Endothelial cell (in vitro differentiated cells): ENCODE results near the gene HYOU1. TPM values are rescaled to one million over a fixed set of nuclear protein-coding genes. Genes with fewer than 3 reads are reported as not detected.

Experiments
- DNase-seq: peaks from one replicate; pipeline ENCODE4 v3.0.0; 2021; ENCODE audit warnings: low spot score
- H3K27ac Mint-ChIP-seq: one replicate; pipeline ENCODE4 v1.8.0; 2021; ENCODE audit warnings: mixed read lengths, inconsistent platforms; ENCODE audit not compliant: unreplicated experiment
- H3K27me3 Mint-ChIP-seq: one replicate; pipeline ENCODE4 v1.8.0; 2021; ENCODE audit warnings: mild to moderate bottlenecking, moderate library complexity, mixed read lengths, inconsistent platforms; ENCODE audit not compliant: unreplicated experiment
- H3K36me3 Mint-ChIP-seq: one replicate; pipeline ENCODE4 v1.8.0; 2021; ENCODE audit warnings: mild to moderate bottlenecking, low read depth, mixed read lengths, inconsistent platforms; ENCODE audit not compliant: unreplicated experiment
- H3K4me1 Mint-ChIP-seq: one replicate; pipeline ENCODE4 v1.8.0; 2021; ENCODE audit warnings: mild to moderate bottlenecking, mixed read lengths, inconsistent platforms; ENCODE audit not compliant: unreplicated experiment
- H3K4me3 Mint-ChIP-seq: one replicate; pipeline ENCODE4 v1.8.0; 2021; ENCODE audit warnings: mild to moderate bottlenecking, mixed read lengths, inconsistent platforms; ENCODE audit not compliant: unreplicated experiment
- H3K9me3 Mint-ChIP-seq: one replicate; pipeline ENCODE4 v1.8.0; 2021; ENCODE audit warnings: mixed read lengths, inconsistent platforms; ENCODE audit not compliant: unreplicated experiment
- total RNA-seq: library from RNA; stranded (reverse); fragmentation: NEBNext Ultra II Directional; extraction: Animal tissue kit (Norgen Biotek cat#: 25700); gene quantifications from one replicate; pipeline ENCODE4 v1.2.1, GENCODE V29; 2021; ENCODE audit not compliant: unreplicated experiment
- TF ChIP-seq, protein P1 (sequence below): fragments of 200-600 bp; sonication (generic); IDR thresholded peaks from one replicate; pipeline ENCODE4 v1.5.0; 2021; ENCODE audit warnings: antibody characterized with exemption; ENCODE audit not compliant: unreplicated experiment

Gene HYOU1
- total RNA-seq, 1 donor from 2014 or later, result 243 TPM

DNA sequence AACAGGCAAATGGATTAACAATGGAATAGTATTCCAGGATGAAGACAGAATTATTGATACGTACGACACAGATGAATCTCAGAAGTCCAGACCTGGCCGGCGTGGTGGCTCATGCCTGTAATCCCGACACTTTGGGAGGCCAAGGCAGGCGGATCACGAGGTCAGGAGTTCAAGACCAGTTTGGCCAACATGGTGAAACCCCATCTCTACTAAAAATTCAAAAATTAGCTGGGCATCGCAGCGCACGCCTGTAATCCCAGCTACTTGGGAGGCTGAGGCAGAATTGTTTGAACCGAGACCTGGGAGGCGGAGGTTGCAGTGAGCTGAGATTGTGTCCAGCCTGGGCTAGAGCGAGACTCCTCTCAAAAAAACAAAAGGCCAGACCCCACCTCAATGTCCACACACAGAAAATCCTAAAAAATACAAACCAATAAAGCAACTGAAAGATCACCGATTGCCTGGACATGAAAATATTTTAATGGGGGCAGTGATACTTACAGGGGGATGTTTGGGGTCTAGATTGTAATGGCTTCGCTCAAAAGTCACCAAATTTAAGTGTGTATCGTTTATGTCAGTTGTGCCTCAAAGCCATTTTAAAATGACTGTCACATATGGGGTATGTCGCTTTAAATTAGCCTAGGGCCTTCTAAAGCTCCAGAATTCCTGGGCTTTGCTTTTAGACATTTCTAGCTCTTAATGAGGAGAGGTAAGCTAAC is 42.6 kb downstream of the HYOU1 start:
- Mint-ChIP-seq H3K27me3 (peaks cover 4% of the 10 kb centered on the region), H3K4me1 (peaks cover 8% of the 10 kb centered on the region), H3K4me3 (no peak overlapping the region), H3K36me3 (peaks cover 35% of the 10 kb centered on the region), H3K27ac (no peak overlapping the region), H3K9me3 (no peaks in the 10 kb centered on the region)
- DNase-seq, result no peak
- TF ChIP-seq, protein P1, sequence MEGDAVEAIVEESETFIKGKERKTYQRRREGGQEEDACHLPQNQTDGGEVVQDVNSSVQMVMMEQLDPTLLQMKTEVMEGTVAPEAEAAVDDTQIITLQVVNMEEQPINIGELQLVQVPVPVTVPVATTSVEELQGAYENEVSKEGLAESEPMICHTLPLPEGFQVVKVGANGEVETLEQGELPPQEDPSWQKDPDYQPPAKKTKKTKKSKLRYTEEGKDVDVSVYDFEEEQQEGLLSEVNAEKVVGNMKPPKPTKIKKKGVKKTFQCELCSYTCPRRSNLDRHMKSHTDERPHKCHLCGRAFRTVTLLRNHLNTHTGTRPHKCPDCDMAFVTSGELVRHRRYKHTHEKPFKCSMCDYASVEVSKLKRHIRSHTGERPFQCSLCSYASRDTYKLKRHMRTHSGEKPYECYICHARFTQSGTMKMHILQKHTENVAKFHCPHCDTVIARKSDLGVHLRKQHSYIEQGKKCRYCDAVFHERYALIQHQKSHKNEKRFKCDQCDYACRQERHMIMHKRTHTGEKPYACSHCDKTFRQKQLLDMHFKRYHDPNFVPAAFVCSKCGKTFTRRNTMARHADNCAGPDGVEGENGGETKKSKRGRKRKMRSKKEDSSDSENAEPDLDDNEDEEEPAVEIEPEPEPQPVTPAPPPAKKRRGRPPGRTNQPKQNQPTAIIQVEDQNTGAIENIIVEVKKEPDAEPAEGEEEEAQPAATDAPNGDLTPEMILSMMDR, result no peak

DNA sequence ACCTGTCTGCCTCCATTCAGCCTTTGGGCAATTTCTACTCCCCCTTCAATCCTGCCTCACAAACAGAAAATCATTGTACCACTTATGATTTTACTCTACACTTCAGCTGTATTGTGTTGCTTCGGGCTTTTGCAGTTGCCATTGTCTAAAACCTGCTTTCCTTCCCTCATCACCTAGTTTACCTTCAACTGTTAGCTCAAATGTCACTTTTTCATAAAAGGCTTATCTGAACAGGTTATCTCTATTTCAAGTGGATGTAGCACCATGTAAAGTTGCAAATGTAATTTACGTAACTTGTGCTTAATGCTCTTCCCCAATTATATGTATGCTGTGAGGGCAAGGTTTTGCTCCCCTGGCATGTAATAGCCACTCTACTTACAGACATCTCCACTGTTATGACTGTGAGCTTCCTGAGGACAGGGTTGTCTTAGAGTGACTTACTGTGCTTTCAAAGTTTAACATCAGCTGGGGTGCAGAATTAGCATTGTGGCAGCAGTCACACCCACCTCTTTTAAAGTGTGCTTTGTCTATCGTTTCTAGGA is 44.3 kb downstream of the HYOU1 start:
- TF ChIP-seq, protein P1, result no peak
- DNase-seq, result no peak
- Mint-ChIP-seq H3K27ac (no peak overlapping the region), H3K9me3 (no peaks in the 10 kb centered on the region), H3K4me1 (peaks cover 4% of the 10 kb centered on the region), H3K4me3 (peak overlapping the region; percentile 10), H3K27me3 (no peaks in the 10 kb centered on the region), H3K36me3 (peaks cover 39% of the 10 kb centered on the region)

DNA sequence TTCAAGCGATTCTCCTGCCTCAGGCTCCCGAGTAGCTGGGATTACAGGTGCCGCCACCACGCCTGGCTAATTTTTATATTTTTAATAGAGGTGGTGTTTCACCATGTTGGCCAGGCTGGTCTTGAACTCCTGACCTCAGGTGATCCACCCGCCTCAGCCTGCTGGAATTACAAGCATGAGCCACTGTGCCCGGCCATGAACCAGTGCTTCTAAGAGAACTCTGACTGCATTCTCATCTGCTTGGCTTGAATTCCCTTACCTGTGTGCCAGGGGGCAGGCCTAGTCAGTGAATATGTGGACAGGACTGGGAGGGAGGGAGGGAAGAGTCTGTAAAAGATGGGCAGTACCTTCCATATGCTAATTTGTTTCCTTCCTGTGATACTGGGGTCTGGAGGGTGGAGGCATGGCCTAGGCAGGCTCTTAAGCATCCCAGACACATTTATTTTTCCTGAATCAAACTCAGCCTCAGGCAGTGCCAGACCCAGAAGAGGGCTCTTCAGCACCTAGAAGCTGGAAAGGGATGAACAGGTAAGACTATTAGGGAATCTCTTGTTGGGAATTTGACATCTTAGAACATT is 45.4 kb downstream of the HYOU1 start:
- H3K27ac Mint-ChIP-seq, result no peak overlapping the region
- H3K9me3 Mint-ChIP-seq, result no peaks in the 10 kb centered on the region
- H3K4me1 Mint-ChIP-seq, result no peaks in the 10 kb centered on the region
- TF ChIP-seq, protein P1, result no peak
- H3K27me3 Mint-ChIP-seq, result no peaks in the 10 kb centered on the region
- H3K36me3 Mint-ChIP-seq, result peaks cover 43% of the 10 kb centered on the region
- DNase-seq, result no peak
- no peak overlapping the region for H3K4me3 Mint-ChIP-seq

DNA sequence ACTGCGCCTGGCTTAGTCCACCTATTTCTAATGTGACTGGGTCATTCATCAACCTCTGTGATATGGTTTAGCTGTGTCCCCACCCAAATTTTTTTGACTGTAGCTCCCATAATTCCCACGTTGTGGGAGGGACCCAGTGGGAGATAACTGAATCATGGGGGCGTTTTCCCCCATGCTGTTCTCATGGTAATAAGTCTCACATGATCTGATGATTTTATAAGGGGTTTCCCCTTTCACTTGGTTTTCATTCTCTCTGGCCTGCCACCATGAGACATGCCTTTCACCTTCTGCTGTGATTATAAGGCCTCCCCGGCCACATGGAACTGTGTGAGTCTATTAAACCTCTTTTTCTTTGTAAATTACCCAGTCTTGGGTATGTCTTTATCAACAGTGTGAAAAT is 50.3 kb downstream of the HYOU1 start:
- no peaks in the 10 kb centered on the region for H3K27me3 Mint-ChIP-seq
- H3K4me3 Mint-ChIP-seq, result no peak overlapping the region

More for the DNA sequence above, 50.3 kb downstream of the HYOU1 start:
- Mint-ChIP-seq H3K36me3 (peaks cover 21% of the 10 kb centered on the region), H3K27ac (no peak overlapping the region), H3K9me3 (no peaks in the 10 kb centered on the region), H3K4me1 (no peaks in the 10 kb centered on the region)
- TF ChIP-seq, protein P1, result no peak
- DNase-seq, result no peak
